ENCODE data around the gene CYBB. TPM values are rescaled to one million over a fixed set of nuclear protein-coding genes. Genes with fewer than 3 reads are reported as not detected.

CYBB gene
- 0.09 TPM in 2 replicates for total RNA-seq

- no peak within 1 kb of the TSS for H3K27ac Mint-ChIP-seq
- no peaks in the 10 kb centered on the region for H3K27me3 Mint-ChIP-seq (ENCODE audit: low read depth)
- no peaks in the 10 kb centered on the region for H3K36me3 Mint-ChIP-seq (ENCODE audit: low read depth)
- DNase-seq (ENCODE audit: low spot score), result no peak
- H3K4me3 Mint-ChIP-seq (ENCODE audit: low read depth), result no peak within 1 kb of the TSS
- no peaks in the 10 kb centered on the region for H3K9me3 Mint-ChIP-seq
- intact Hi-C loops (cut with micrococcal nuclease), result no loop called here
- H3K4me1 Mint-ChIP-seq (ENCODE audit: low read depth), result peaks cover 20% of the 10 kb centered on the region
Observed at GRCh38 chrX:37779857-37780256, at the start of gene CYBB. Gene CYBB (plus strand): TSS chrX:37780059. CDS start chrX:37780078, 19 bp downstream.

- no peak overlapping the region for H3K4me3 Mint-ChIP-seq (ENCODE audit: low read depth)
- intact Hi-C loops (cut with micrococcal nuclease), result loop anchor here (1.0 to 5.0 kb wide), 4 partner anchors 58 to 582 kb away; partner anchors contain the start of genes RPGR and XK
- peak; percentile 62 for DNase-seq (ENCODE audit: low spot score)
- peaks cover 19% of the 10 kb centered on the region for H3K4me1 Mint-ChIP-seq (ENCODE audit: low read depth)
- H3K36me3 Mint-ChIP-seq (ENCODE audit: low read depth), result no peaks in the 10 kb centered on the region
- H3K9me3 Mint-ChIP-seq, result no peaks in the 10 kb centered on the region
- peak overlapping the region; percentile 14 for H3K27ac Mint-ChIP-seq
- peaks cover 26% of the 10 kb centered on the region for H3K27me3 Mint-ChIP-seq (ENCODE audit: low read depth)
Observed at GRCh38 chrX:37745354-37745753, 34.5 kb upstream of the CYBB start.

GRCh38 chrX:37745835-37746217 lies 34.0 kb upstream of the CYBB start:
- Mint-ChIP-seq H3K27me3 (ENCODE audit: low read depth) (peaks cover 21% of the 10 kb centered on the region), H3K4me1 (ENCODE audit: low read depth) (peaks cover 19% of the 10 kb centered on the region), H3K9me3 (no peaks in the 10 kb centered on the region), H3K27ac (no peak overlapping the region), H3K36me3 (ENCODE audit: low read depth) (no peaks in the 10 kb centered on the region), H3K4me3 (ENCODE audit: low read depth) (no peak overlapping the region)
- intact Hi-C loops (cut with micrococcal nuclease), result loop anchor here (1.0 to 5.0 kb wide), 7 partner anchors 9 to 581 kb away; partner anchors contain the start of genes DYNLT3, RPGR and XK
- DNase-seq (ENCODE audit: low spot score), result no peak

GRCh38 chrX:37746218-37746941 lies 33.5 kb upstream of the CYBB start:
- H3K9me3 Mint-ChIP-seq, result peaks cover 2% of the 10 kb centered on the region
- H3K4me3 Mint-ChIP-seq (ENCODE audit: low read depth), result peak overlapping the region; percentile 23
- H3K27me3 Mint-ChIP-seq (ENCODE audit: low read depth), result peaks cover 18% of the 10 kb centered on the region
- peak overlapping the region; percentile 73 for H3K27ac Mint-ChIP-seq
- H3K4me1 Mint-ChIP-seq (ENCODE audit: low read depth), result peaks cover 20% of the 10 kb centered on the region
- peaks cover 2% of the 10 kb centered on the region for H3K36me3 Mint-ChIP-seq (ENCODE audit: low read depth)
- DNase-seq (ENCODE audit: low spot score), result no peak
- intact Hi-C loops (cut with micrococcal nuclease), result loop anchor here (1.0 to 5.0 kb wide), 6 partner anchors 9 to 581 kb away; partner anchors contain the start of genes DYNLT3, RPGR and XK

- DNase-seq (ENCODE audit: low spot score), result no peak
- Mint-ChIP-seq H3K9me3 (peaks cover 7% of the 10 kb centered on the region), H3K36me3 (ENCODE audit: low read depth) (peaks cover 5% of the 10 kb centered on the region), H3K4me3 (ENCODE audit: low read depth) (no peak overlapping the region), H3K27ac (peak overlapping the region; percentile 73), H3K27me3 (ENCODE audit: low read depth) (peaks cover 13% of the 10 kb centered on the region), H3K4me1 (ENCODE audit: low read depth) (peaks cover 23% of the 10 kb centered on the region)
- intact Hi-C loops (cut with micrococcal nuclease), result loop anchor here (1.0 to 5.0 kb wide), 6 partner anchors 8 to 580 kb away; partner anchors contain the start of genes DYNLT3, RPGR and XK
Observed at GRCh38 chrX:37746951-37747350, 32.9 kb upstream of the CYBB start.

GRCh38 chrX:37752281-37752680 lies 27.6 kb upstream of the CYBB start:
- Mint-ChIP-seq H3K36me3 (ENCODE audit: low read depth) (peaks cover 5% of the 10 kb centered on the region), H3K27me3 (ENCODE audit: low read depth) (no peaks in the 10 kb centered on the region), H3K9me3 (peaks cover 7% of the 10 kb centered on the region), H3K27ac (no peak overlapping the region), H3K4me1 (ENCODE audit: low read depth) (peaks cover 9% of the 10 kb centered on the region), H3K4me3 (ENCODE audit: low read depth) (no peak overlapping the region)
- DNase-seq (ENCODE audit: low spot score), result no peak
- intact Hi-C loops (cut with micrococcal nuclease), result no loop called here

- Mint-ChIP-seq H3K27me3 (ENCODE audit: low read depth) (no peaks in the 10 kb centered on the region), H3K27ac (no peak overlapping the region), H3K4me1 (ENCODE audit: low read depth) (peaks cover 16% of the 10 kb centered on the region), H3K9me3 (peaks cover 7% of the 10 kb centered on the region), H3K4me3 (ENCODE audit: low read depth) (no peak overlapping the region), H3K36me3 (ENCODE audit: low read depth) (peaks cover 5% of the 10 kb centered on the region)
- no peak for DNase-seq (ENCODE audit: low spot score)
- intact Hi-C loops (cut with micrococcal nuclease), result no loop called here
Observed at GRCh38 chrX:37752936-37753335, 26.9 kb upstream of the CYBB start.

GRCh38 chrX:37753384-37753783 lies 26.5 kb upstream of the CYBB start:
- H3K4me3 Mint-ChIP-seq (ENCODE audit: low read depth), result no peak overlapping the region
- H3K36me3 Mint-ChIP-seq (ENCODE audit: low read depth), result peaks cover 5% of the 10 kb centered on the region
- DNase-seq (ENCODE audit: low spot score), result no peak
- peaks cover 16% of the 10 kb centered on the region for H3K4me1 Mint-ChIP-seq (ENCODE audit: low read depth)
- intact Hi-C loops (cut with micrococcal nuclease), result no loop called here
- H3K9me3 Mint-ChIP-seq, result peaks cover 7% of the 10 kb centered on the region
- no peaks in the 10 kb centered on the region for H3K27me3 Mint-ChIP-seq (ENCODE audit: low read depth)
- H3K27ac Mint-ChIP-seq, result no peak overlapping the region

- no peaks in the 10 kb centered on the region for H3K27me3 Mint-ChIP-seq (ENCODE audit: low read depth)
- H3K27ac Mint-ChIP-seq, result no peak overlapping the region
- peaks cover 5% of the 10 kb centered on the region for H3K36me3 Mint-ChIP-seq (ENCODE audit: low read depth)
- peaks cover 7% of the 10 kb centered on the region for H3K9me3 Mint-ChIP-seq
- intact Hi-C loops (cut with micrococcal nuclease), result no loop called here
- H3K4me1 Mint-ChIP-seq (ENCODE audit: low read depth), result peaks cover 15% of the 10 kb centered on the region
- no peak for DNase-seq (ENCODE audit: low spot score)
- no peak overlapping the region for H3K4me3 Mint-ChIP-seq (ENCODE audit: low read depth)
Observed at GRCh38 chrX:37754516-37754915, 25.3 kb upstream of the CYBB start.

GRCh38 chrX:37755025-37755424 lies 24.8 kb upstream of the CYBB start:
- H3K36me3 Mint-ChIP-seq (ENCODE audit: low read depth), result peaks cover 5% of the 10 kb centered on the region
- no peaks in the 10 kb centered on the region for H3K27me3 Mint-ChIP-seq (ENCODE audit: low read depth)
- no peak overlapping the region for H3K27ac Mint-ChIP-seq
- peak; percentile 21 for DNase-seq (ENCODE audit: low spot score)
- H3K9me3 Mint-ChIP-seq, result peaks cover 7% of the 10 kb centered on the region
- peaks cover 15% of the 10 kb centered on the region for H3K4me1 Mint-ChIP-seq (ENCODE audit: low read depth)
- intact Hi-C loops (cut with micrococcal nuclease), result loop anchor here (1.0 to 5.0 kb wide), 3 partner anchors 9 to 37 kb away; no protein-coding TSS in a partner anchor
- no peak overlapping the region for H3K4me3 Mint-ChIP-seq (ENCODE audit: low read depth)

GRCh38 chrX:37757082-37757481 lies 22.8 kb upstream of the CYBB start:
- no peak overlapping the region for H3K27ac Mint-ChIP-seq
- intact Hi-C loops (cut with micrococcal nuclease), result loop anchor here (5.0 kb wide), 1 partner anchor 35 kb away; no protein-coding TSS in a partner anchor
- H3K27me3 Mint-ChIP-seq (ENCODE audit: low read depth), result no peaks in the 10 kb centered on the region
- no peaks in the 10 kb centered on the region for H3K9me3 Mint-ChIP-seq
- H3K4me1 Mint-ChIP-seq (ENCODE audit: low read depth), result peaks cover 11% of the 10 kb centered on the region
- no peaks in the 10 kb centered on the region for H3K36me3 Mint-ChIP-seq (ENCODE audit: low read depth)
- DNase-seq (ENCODE audit: low spot score), result no peak
- no peak overlapping the region for H3K4me3 Mint-ChIP-seq (ENCODE audit: low read depth)

GRCh38 chrX:37759351-37759750 lies 20.5 kb upstream of the CYBB start:
- no peak for DNase-seq (ENCODE audit: low spot score)
- Mint-ChIP-seq H3K4me3 (ENCODE audit: low read depth) (no peak overlapping the region), H3K9me3 (no peaks in the 10 kb centered on the region), H3K4me1 (ENCODE audit: low read depth) (peaks cover 12% of the 10 kb centered on the region), H3K27ac (no peak overlapping the region), H3K27me3 (ENCODE audit: low read depth) (no peaks in the 10 kb centered on the region), H3K36me3 (ENCODE audit: low read depth) (no peaks in the 10 kb centered on the region)
- intact Hi-C loops (cut with micrococcal nuclease), result loop anchor here (5.0 kb wide), 1 partner anchor 33 kb away; no protein-coding TSS in a partner anchor

GRCh38 chrX:37759878-37760418 lies 19.9 kb upstream of the CYBB start:
- no peaks in the 10 kb centered on the region for H3K9me3 Mint-ChIP-seq
- H3K27me3 Mint-ChIP-seq (ENCODE audit: low read depth), result no peaks in the 10 kb centered on the region
- no peak overlapping the region for H3K27ac Mint-ChIP-seq
- no peak for DNase-seq (ENCODE audit: low spot score)
- no peaks in the 10 kb centered on the region for H3K36me3 Mint-ChIP-seq (ENCODE audit: low read depth)
- intact Hi-C loops (cut with micrococcal nuclease), result loop anchor here (5.0 kb wide), 1 partner anchor 32 kb away; no protein-coding TSS in a partner anchor
- peaks cover 12% of the 10 kb centered on the region for H3K4me1 Mint-ChIP-seq (ENCODE audit: low read depth)
- H3K4me3 Mint-ChIP-seq (ENCODE audit: low read depth), result no peak overlapping the region

Measured in activated T-helper 2 cell treated with anti-CD3 and anti-CD28 coated beads, Interferon-gamma antibody, Interleukin-2, Interleukin-4, amounts not matched to agents 10 μg/mL and 5 μg/mL and 100 μg/mL, durations not matched to agents 14 hours and 24 hours and 36 hours (primary cell).